Measurements from ENCODE around the gene GPC3.
"Not testable (repeated sequence)": the region's sequence is repeated elsewhere in the genome, so short reads cannot be mapped to it uniquely, and the experiment has no call there.

Gene GPC3

DNA sequence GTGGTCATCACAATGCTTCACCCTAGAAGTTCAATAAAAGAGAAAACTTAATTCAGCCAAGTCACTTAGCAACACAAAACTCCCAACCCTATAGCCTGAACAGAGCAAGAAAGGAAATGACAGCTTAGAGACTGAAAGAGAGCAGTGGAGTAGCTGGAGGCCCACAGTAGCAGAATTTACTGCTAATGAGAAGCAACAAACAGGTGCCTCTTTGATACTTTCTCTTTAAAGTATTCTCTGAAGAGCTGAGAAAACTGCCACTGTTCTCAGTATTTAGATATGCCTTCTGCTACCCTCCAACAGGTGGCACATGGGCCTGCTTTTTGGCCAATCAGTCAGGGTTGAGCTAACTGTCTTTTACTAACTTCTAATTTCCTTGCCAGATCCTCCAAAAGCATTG lies 240.0 kb downstream of the GPC3 start:
- no peak for DNase-seq

DNA sequence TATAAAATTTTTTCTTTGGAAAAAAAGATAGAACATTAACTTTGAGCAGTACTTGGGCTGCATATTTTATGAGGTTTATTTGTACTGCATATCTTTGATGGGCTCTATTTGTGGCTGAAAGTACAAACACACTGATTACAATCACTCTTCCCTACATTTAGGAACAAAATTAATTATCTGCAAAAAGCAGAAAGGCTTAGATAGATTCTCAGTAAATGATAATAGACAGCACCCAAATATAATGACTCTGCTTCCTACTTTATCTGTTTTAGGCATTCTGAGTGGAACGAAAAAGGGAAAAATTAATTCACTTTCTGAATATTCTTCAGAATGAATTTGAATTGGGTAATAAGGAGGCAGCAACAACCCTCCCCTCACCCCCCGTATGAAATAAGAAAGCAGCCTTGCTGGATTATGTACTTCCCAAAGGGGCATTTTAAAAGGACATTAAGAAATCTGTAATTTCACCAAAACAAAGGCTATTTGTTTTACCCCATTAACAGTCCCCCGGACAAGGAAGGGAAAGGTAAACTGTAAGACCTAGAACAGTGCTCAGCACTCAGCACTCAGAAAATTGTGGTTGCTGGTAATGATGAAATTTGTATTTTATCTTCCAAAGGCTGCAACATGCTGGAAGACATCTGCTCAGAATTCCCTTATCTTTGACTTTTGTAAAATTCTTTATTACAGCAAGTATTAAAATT lies 242.6 kb downstream of the GPC3 start:
- DNase-seq = no peak

DNA sequence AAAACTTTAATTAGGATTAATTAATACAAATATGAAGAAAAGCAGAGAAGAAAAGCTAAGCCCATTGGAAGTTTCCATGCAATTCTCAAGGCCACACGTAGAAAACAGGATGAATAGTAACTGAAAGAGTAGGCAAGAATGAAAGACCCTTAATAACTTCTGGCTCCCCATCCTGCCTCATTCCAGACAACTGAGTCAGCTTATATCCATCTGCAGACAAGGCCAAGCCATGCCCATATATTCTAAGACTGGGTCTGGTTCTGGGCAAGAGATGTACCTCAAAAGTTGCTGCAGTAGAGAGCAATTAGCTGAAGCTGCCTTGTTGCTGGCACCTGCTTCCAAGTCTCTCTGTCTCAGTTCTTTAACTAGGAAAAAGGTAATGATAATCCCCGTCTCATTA lies 244.1 kb downstream of the GPC3 start:
- DNase-seq = no peak

GRCh38 chrX:133726642-133727041 lies 258.8 kb downstream of the GPC3 start:
- no peak for DNase-seq

- no peak for DNase-seq
Measured at GRCh38 chrX:133726211-133726630, 259.2 kb downstream of the GPC3 start.

DNA sequence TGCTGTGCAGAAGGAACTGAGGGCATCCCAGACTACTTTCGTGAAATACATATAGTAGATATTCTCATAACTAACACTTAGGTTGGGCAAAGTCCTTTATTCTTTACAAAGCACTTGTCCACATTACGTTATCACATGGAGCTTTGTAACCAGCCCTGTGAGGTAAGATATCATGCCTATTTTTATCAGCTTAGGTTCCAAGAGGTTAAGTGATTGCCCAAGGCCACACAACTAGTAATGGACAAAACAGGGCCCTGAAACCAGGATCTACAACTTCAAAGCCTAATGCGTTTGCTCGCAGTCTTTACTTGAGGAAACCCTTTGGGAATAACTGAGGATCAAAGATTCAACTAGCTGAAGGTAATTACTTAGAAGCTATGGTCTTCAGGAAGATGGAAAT lies 261.5 kb downstream of the GPC3 start:
- no peak for DNase-seq

DNA sequence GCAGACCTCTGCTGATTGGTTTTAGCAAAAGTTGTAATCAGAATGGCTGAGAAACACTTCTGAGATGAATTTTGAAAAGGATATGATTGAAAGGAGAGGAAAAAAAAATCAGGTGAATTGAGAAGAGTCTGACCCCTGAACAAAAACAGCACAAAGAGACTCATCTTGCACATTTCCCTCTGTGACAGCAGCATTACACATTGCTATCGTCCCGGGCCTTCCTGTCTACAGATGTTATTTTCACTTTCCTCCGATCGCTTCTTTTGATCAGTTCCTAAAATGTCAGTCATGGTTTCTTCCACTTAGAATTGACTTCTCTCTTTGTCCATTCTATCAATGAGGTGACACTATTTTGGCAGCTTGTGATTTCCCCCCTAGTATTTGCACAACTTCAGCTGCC lies 262.6 kb downstream of the GPC3 start:
- no peak for DNase-seq

- DNase-seq = not testable (repeated sequence)
Measured at GRCh38 chrX:133720269-133720668, 265.1 kb downstream of the GPC3 start.

DNA sequence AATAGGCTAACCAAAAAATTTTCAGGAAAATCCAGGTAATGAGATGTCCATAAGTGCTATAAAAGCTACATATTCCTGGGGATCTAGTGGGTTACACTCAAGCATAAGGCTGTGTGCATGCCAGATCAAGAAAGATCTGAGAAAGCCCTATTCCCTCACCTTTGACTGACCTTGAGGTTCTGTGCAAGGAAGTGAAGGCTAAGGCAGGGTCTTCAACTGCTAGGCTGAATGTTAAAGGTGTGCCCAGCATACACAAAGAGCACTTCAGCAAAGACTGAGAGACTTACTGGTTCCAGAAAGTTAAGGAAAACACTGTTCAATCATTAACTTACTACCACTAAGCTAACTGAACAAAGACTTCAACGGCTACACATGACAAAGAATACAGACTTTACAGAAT lies 269.7 kb downstream of the GPC3 start:
- no peak for DNase-seq

GRCh38 chrX:133709501-133709900 lies 275.9 kb downstream of the GPC3 start:
- DNase-seq = no peak

GRCh38 chrX:133706890-133707289 lies 278.5 kb downstream of the GPC3 start:
- no peak for DNase-seq

DNA sequence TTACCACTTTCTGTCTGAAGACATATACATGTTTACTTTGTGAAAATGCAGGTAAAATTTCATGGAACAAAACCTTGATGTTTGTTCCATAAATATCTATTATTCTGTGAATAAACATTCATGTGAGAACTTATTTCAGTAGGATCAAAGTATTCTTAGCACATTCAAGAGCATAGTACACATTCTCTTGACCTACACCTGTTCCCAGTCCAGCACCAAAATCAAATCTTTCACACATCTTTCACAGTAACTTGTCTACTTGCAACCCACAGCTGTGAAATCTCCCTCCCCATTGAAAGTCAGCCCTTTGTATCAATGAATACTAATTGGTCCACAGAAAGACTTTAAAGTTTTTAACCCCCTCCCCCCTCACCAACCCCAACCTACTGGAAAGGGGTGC lies 283.2 kb downstream of the GPC3 start:
- DNase-seq = no peak

DNA sequence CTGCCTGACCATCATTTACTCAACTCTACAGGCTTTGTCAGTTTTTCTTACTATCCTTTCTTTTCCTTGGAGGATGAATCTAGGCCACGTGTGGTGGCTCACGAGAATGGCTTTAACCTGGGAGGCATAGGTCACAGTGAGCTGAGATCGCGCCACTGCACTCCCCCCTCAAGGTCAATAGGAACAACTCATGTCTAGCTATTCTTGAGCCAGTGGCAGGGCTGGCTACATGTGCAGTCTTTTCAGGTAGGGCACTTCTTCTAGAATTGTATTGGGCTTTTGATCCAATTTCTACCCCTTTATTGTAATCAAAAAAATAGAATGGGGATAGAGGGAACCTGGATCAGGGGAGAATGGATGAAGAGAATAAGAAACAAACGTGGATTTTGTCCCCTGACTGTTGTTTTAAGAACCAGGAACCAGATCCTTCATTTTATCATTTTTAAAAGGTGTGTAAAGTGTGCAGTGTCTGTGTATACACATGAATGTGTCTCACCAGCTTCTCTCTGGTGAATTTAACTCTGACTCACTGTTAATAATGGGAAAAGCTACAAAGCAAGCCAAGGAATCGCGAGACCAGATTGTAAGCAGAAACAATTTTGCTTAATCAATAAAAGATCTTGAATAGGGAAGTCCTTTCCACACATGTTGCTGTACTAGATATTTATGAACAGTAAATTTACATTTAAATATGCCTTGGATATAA lies 286.2 kb downstream of the GPC3 start:
- DNase-seq = no peak

- DNase-seq = no peak
Measured at GRCh38 chrX:133698298-133698697, 287.1 kb downstream of the GPC3 start.

DNA sequence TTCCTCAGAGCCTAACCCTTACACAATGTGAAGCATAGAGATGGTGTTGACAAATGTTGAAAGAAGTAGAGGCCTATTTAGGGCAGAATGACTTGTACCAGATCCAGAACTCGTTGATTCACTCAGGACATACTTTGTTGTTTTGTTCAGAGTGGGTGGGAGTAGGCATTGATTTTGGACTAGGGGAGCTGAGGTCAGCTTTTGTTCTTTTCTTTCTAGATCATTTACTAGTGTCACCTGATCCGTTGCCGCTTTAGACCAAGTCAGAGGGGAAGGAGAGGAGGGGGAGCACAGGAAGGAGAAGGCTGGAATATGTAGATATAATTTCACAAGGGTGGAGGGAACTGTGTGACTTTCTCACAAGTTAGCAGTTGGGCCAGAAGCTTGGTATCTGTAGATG lies 287.7 kb downstream of the GPC3 start:
- DNase-seq = no peak

DNA sequence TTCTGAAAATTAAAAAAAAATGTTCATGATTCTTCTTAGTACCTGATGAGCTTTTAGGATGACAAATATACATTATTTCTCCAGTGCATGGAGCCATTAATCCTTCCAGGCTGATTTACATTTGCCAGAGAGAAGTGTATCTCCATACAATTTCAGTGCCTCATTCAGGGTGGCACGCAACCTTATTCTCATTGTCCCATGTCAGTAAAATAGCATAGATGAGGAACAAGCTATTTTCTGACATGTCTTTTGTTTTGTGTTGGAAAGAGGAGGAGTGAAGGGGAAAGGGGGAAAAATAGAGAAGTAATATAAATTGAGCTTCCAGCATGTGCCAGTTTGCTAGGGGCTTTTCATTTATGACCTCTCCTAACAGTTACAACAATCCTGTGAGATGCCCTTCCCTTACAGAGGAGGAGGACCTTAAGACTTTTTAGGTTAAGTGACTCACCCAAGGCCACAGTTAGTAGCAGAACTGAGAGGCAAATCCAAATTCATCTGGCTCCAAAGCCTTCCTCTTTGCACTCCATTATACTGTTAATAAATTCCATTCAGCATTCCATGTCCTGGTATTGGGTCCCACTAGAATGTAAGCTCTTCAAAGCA lies 295.3 kb downstream of the GPC3 start:
- no peak for DNase-seq

GRCh38 chrX:133685822-133686221 lies 299.6 kb downstream of the GPC3 start:
- no peak for DNase-seq

- DNase-seq = no peak
Measured at GRCh38 chrX:133681897-133682296, 303.5 kb downstream of the GPC3 start.

DNA sequence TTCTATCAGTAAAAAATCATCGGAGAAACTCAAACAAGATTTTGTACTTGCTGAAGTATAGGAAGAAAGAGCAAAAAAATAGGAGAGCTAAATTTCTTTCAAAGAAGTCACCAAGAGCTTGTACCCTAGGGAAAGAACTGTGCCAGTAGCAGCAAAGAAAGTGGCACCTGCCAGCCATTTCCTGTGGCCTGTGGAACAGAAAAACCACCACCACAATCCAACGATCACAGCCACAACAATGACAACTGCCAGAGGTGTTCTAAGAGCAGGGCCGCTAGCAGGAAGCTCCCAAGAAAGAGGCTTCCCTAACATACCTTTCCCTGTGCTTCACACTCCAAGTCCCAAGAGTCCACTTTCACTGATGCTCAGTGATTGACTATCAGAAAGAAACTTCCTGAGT lies 304.0 kb downstream of the GPC3 start:
- DNase-seq = no peak

DNA sequence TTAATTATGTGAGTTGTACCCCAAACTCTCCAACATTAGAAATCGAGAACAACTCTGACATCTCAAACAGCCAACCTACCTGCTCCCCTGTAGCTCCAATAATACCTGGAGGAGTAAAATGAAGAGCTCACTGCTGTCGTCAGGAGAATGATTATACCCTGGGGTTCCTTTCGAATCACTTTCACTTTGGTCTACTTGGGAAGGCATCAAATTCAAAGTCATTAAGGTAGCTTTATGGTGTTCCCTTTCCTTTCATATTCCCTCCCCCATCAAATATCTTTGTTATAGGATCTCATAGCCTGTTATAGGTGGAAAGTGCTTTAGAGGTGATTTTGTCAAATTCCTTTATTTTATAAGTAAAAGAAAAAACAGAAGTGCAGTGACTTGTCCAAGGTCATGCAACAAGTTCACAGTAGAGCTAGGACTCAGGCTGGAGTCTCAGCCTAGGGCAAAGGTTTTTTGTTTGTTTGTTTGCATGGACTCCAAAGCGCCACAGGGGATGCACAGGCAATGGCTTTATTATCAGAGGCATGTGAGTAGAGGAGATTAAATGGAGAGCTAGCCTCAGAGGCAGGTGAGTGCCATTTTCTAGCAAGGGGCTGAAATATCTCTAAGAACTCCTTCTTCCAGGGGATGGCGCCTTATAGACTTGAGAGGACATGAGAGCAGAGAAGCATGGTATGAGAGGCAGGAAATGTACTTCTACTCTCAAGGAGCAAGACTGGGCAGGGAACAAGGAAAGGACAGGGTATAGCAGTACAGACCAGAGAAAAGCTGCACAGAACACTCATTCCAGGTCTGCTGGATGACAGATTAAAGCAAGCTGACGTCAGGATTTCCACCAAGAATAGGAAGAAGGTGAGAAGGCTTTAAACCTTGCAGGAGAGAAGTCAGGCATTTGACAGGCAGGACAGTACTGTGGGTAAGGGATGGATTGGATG lies 308.0 kb downstream of the GPC3 start:
- DNase-seq = no peak

GRCh38 chrX:133676344-133677122 lies 308.9 kb downstream of the GPC3 start:
- DNase-seq = no peak

DNA sequence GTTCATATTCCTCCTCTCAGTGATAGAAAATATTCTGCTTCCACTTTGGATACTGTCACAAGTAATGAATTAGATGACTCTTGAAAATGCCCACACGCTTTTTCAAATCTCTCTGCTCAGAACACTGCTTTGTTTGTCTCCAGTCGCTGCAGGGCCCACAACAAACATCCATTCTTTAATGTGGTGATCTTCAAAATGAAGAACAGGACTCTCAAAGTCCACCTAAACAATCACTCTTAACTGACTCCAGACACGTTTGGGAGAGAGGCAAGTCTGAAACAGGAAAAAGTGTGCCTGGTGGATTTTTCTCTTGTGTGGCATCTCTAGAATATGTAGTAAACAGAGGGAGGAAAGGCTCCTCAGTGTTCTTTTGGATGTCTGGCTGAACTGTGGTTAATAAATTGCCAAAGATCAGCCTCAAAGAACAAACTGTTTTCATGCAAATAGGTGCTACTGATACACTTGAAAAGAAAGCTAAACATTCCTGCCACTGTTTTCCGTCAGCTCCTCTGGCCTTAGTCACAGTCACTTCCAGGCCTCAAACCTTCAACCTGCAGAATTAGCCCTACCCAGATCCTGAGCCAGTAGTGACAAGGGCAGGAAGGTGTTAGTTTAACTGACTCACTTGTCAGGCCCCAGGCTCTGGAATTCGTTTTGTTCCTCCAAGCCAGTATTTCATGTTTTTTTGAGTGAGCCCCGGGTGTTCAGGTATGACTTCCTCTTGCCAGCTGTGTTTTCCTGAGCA lies 310.5 kb downstream of the GPC3 start:
- DNase-seq = no peak
